GM12892 (cell line): ENCODE measurements around the gene PLEKHG5.
"Not testable (repeated sequence)": the region's sequence is repeated elsewhere in the genome, so short reads cannot be mapped to it uniquely, and the experiment has no call there.

Source experiments
- DNase-seq: peaks from one replicate; pipeline ENCODE4 v3.0.0; 2011; ENCODE audit not compliant: insufficient read length
- FAIRE-seq: peaks from 2 replicates; lab custom pipeline; 2011; peaks lifted over from hg19 to GRCh38; lab: Jason Lieb, UNC
- POLR2A ChIP-seq: IDR thresholded peaks from 2 replicates; pipeline ENCODE4 v1.6.1; 2011; ENCODE audit warnings: low read depth, low read length, control low read depth
- POLR2AphosphoS5 ChIP-seq: IDR thresholded peaks from 2 replicates; pipeline ENCODE4 v1.6.1; 2011; ENCODE audit warnings: low read depth, low read length, control low read depth
- TAF1 ChIP-seq: IDR thresholded peaks from 2 replicates; pipeline ENCODE4 v1.6.1; 2011; ENCODE audit warnings: low read depth, mild to moderate bottlenecking, control low read depth, low read length, borderline replicate concordance

PLEKHG5 gene

GRCh38 chr1:6501279-6501813, 9.9 kb upstream of the PLEKHG5 start:
- DNase-seq (no peak), FAIRE-seq (no peak)
- TF ChIP-seq TAF1 (no peak), POLR2A (no peak), POLR2AphosphoS5 (no peak)

GRCh38 chr1:6500544-6501278, 9.2 kb upstream of the PLEKHG5 start:
- TF ChIP-seq TAF1 (no peak), POLR2AphosphoS5 (no peak)
- FAIRE-seq: no peak

GRCh38 chr1:6499296-6499695, 7.8 kb upstream of the PLEKHG5 start:
- no peak for FAIRE-seq

More at GRCh38 chr1:6500544-6501278, 9.2 kb upstream of the PLEKHG5 start:
- DNase-seq: no peak

GRCh38 chr1:6498576-6499111, 7.2 kb upstream of the PLEKHG5 start:
- FAIRE-seq (no peak), DNase-seq (no peak)
- no peak for TF ChIP-seq POLR2AphosphoS5
- no peak for TF ChIP-seq POLR2A
- no peak for TF ChIP-seq TAF1

More at GRCh38 chr1:6499296-6499695, 7.8 kb upstream of the PLEKHG5 start:
- DNase-seq: no peak
- TF ChIP-seq TAF1: no peak
- TF ChIP-seq POLR2A: no peak
- no peak for TF ChIP-seq POLR2AphosphoS5

GRCh38 chr1:6497867-6498575, 6.6 kb upstream of the PLEKHG5 start:
- FAIRE-seq (no peak), DNase-seq (no peak)
- TF ChIP-seq POLR2A: no peak
- no peak for TF ChIP-seq POLR2AphosphoS5
- TF ChIP-seq TAF1: no peak

- FAIRE-seq: no peak
- TF ChIP-seq TAF1 (no peak), POLR2AphosphoS5 (no peak), POLR2A (no peak)
- DNase-seq: no peak
Measured at GRCh38 chr1:6497215-6497866, 5.9 kb upstream of the PLEKHG5 start.

GRCh38 chr1:6496890-6497214, 5.4 kb upstream of the PLEKHG5 start:
- no peak for FAIRE-seq
- DNase-seq: no peak
- no peak for TF ChIP-seq POLR2A
- no peak for TF ChIP-seq TAF1
- no peak for TF ChIP-seq POLR2AphosphoS5

GRCh38 chr1:6496365-6496721, 4.9 kb upstream of the PLEKHG5 start:
- no peak for FAIRE-seq
- DNase-seq: no peak
- TF ChIP-seq POLR2A (no peak), TAF1 (no peak), POLR2AphosphoS5 (no peak)

GRCh38 chr1:6495540-6496364, 4.3 kb upstream of the PLEKHG5 start:
- DNase-seq (no peak), FAIRE-seq (no peak)
- TF ChIP-seq POLR2A: no peak

GRCh38 chr1:6495041-6495441, 3.6 kb upstream of the PLEKHG5 start:
- FAIRE-seq: no peak
- TF ChIP-seq POLR2A (no peak), POLR2AphosphoS5 (no peak), TAF1 (no peak)
- DNase-seq: no peak

GRCh38 chr1:6494627-6495026, 3.2 kb upstream of the PLEKHG5 start:
- no peak for DNase-seq
- no peak for TF ChIP-seq POLR2AphosphoS5
- no peak for TF ChIP-seq POLR2A
- no peak for TF ChIP-seq TAF1
- FAIRE-seq: no peak

- FAIRE-seq, DNase-seq: not testable (repeated sequence)
Measured at GRCh38 chr1:6493834-6494223, 2.4 kb upstream of the PLEKHG5 start.
